GM23338 (cell line): Measurements from ENCODE around the gene SIRT4. TPM values are rescaled to one million over a fixed set of nuclear protein-coding genes. Genes with fewer than 3 reads are reported as not detected.

Source experiments
- ATAC-seq: fragments of 200-7000 bp; cut with Tn5 transposase; 3 replicates; pipeline ENCODE4 v1.9.1; 2020
- DNase-seq: peaks from one replicate; pipeline ENCODE4 v3.0.0-alpha.2; 2015; ENCODE audit warnings: low spot score
- H2AFZ ChIP-seq: fragments of 200-600 bp; sonication (generic); 2 replicates; pipeline ENCODE4 v1.8.0; 2016; ENCODE audit warnings: antibody characterized with exemption, mild to moderate bottlenecking, moderate library complexity
- H3F3A ChIP-seq: fragments of 200-600 bp; sonication (generic); replicated peaks from 2 replicates; pipeline ENCODE4 v1.8.0; 2017; ENCODE audit warnings: antibody characterized with exemption, mixed run types, low read depth
- H3K27ac ChIP-seq: fragments of 200-600 bp; sonication (generic); 2 replicates; pipeline ENCODE4 v1.6.1; 2016; ENCODE audit warnings: low read depth
- H3K27me3 ChIP-seq: fragments of 200-600 bp; sonication (generic); 2 replicates; pipeline ENCODE4 v1.8.0; 2016; ENCODE audit warnings: mild to moderate bottlenecking, mixed run types, moderate library complexity; ENCODE audit not compliant: insufficient read depth
- H3K36me3 ChIP-seq: fragments of 200-600 bp; sonication (generic); 2 replicates; pipeline ENCODE4 v1.8.0; 2016; ENCODE audit warnings: mild to moderate bottlenecking; ENCODE audit not compliant: insufficient read depth
- H3K4me1 ChIP-seq: fragments of 200-600 bp; sonication (generic); 2 replicates; pipeline ENCODE4 v1.8.0; 2016; ENCODE audit warnings: mild to moderate bottlenecking, moderate library complexity; ENCODE audit not compliant: insufficient read depth
- H3K4me2 ChIP-seq: fragments of 200-600 bp; sonication (generic); 2 replicates; pipeline ENCODE4 v1.7.1; 2017; ENCODE audit warnings: mixed run types
- H3K4me3 ChIP-seq: fragments of 200-600 bp; sonication (generic); 2 replicates; pipeline ENCODE4 v1.6.1; 2016; ENCODE audit warnings: mixed run types
- H3K79me2 ChIP-seq: fragments of 200-600 bp; sonication (generic); replicated peaks from 2 replicates; pipeline ENCODE4 v1.8.0; 2017; ENCODE audit warnings: mild to moderate bottlenecking; ENCODE audit not compliant: insufficient read depth
- H3K9me2 ChIP-seq: fragments of 200-600 bp; sonication (generic); 2 replicates; pipeline ENCODE4 v1.8.0; 2017; ENCODE audit not compliant: insufficient read depth
- H4K20me1 ChIP-seq: fragments of 200-600 bp; sonication (generic); replicated peaks from 2 replicates; pipeline ENCODE4 v1.8.0; 2017; ENCODE audit warnings: mild to moderate bottlenecking; ENCODE audit not compliant: insufficient read depth
- H3K27ac Mint-ChIP-seq: 2 replicates; pipeline ENCODE4 v1.8.0; 2020; ENCODE audit warnings: inconsistent platforms, mild to moderate bottlenecking, moderate library complexity, mixed read lengths
- H3K27me3 Mint-ChIP-seq: 3 replicates; pipeline ENCODE4 v1.8.0; 2022; ENCODE audit warnings: low read depth, mild to moderate bottlenecking, moderate library complexity, mixed read lengths, inconsistent platforms; ENCODE audit not compliant: insufficient read depth, poor library complexity
- H3K36me3 Mint-ChIP-seq: 3 replicates; pipeline ENCODE4 v1.8.0; 2021; ENCODE audit warnings: low read depth, mild to moderate bottlenecking, inconsistent platforms, moderate library complexity, mixed read lengths
- H3K4me1 Mint-ChIP-seq: 3 replicates; pipeline ENCODE4 v1.8.0; 2020; ENCODE audit warnings: mild to moderate bottlenecking, inconsistent platforms, mixed read lengths
- H3K4me3 Mint-ChIP-seq: 3 replicates; pipeline ENCODE4 v1.8.0; 2021; ENCODE audit warnings: moderate library complexity, mild to moderate bottlenecking, inconsistent platforms, mixed read lengths
- H3K9me3 Mint-ChIP-seq: 3 replicates; pipeline ENCODE4 v1.8.0; 2020; ENCODE audit warnings: moderate library complexity, mild to moderate bottlenecking, inconsistent platforms, mixed read lengths
- CREB1 ChIP-seq: fragments of 250-450 bp; sonication (Bioruptor Pico); IDR thresholded peaks from 2 replicates; pipeline ENCODE4 v1.5.0; 2020; ENCODE audit warnings: low read depth, mild to moderate bottlenecking, moderate library complexity
- CTCF ChIP-seq, 2 experiments: fragments of 200-600 bp in 1 of 2; sonication (generic) in 1 of 2; conservative IDR thresholded peaks; 2 replicates each; pipeline versions ENCODE4 v1.5.1 to v1.6.1; 2016 to 2017; ENCODE audit warnings: antibody characterized with exemption in 2 of 2, low read depth in 2 of 2, mild to moderate bottlenecking in 2 of 2, moderate library complexity in 1 of 2
- ETS1 ChIP-seq: IDR thresholded peaks from 2 replicates; pipeline ENCODE4 v1.6.1; 2016; ENCODE audit warnings: antibody characterized with exemption
- EZH2 ChIP-seq: fragments of 200-600 bp; sonication (generic); IDR thresholded peaks from one replicate; pipeline ENCODE4 v1.8.0; 2017; ENCODE audit warnings: antibody characterized with exemption, mild to moderate bottlenecking, low read depth; ENCODE audit not compliant: unreplicated experiment
- EZH2phosphoT487 ChIP-seq: fragments of 200-600 bp; sonication (generic); IDR thresholded peaks from one replicate; pipeline ENCODE4 v1.8.1; 2018; ENCODE audit warnings: antibody characterized with exemption; ENCODE audit not compliant: unreplicated experiment
- JUNB ChIP-seq: IDR thresholded peaks from one replicate; pipeline ENCODE4 v1.6.1; 2016; ENCODE audit warnings: antibody characterized with exemption; ENCODE audit not compliant: unreplicated experiment
- NANOG ChIP-seq: IDR thresholded peaks from 2 replicates; pipeline ENCODE4 v1.6.1; 2016; ENCODE audit warnings: antibody characterized with exemption, borderline replicate concordance
- POLR2AphosphoS5 ChIP-seq: IDR thresholded peaks from 2 replicates; pipeline ENCODE4 v1.6.1; 2016; ENCODE audit warnings: antibody characterized with exemption, low read depth
- STAT1 ChIP-seq: IDR thresholded peaks from one replicate; pipeline ENCODE4 v1.6.1; 2016; ENCODE audit warnings: antibody characterized with exemption; ENCODE audit not compliant: unreplicated experiment
- ZNF114 ChIP-seq: fragments of 250-450 bp; sonication (Bioruptor Pico); IDR thresholded peaks from 2 replicates; pipeline ENCODE4 v1.5.0; 2020; ENCODE audit warnings: mild to moderate bottlenecking, moderate library complexity
- polyA plus RNA-seq: library from polyadenylated mRNA; unstranded; fragments of >200 nt; fragmentation: Nextera tagmentation; extraction: Ambion mirVana; gene quantifications from 2 replicates; pipeline ENCODE4 v1.2.1, GENCODE V29; 2016
- total RNA-seq: library from RNA; depleted of rRNA; stranded (reverse); fragments of >200 nt; shearing (Covaris generic); gene quantifications from 2 replicates; pipeline ENCODE4 v1.2.3, GENCODE V29; 2014

Gene SIRT4
- total and polyA plus RNA-seq, 2 experiments from 2014 or later: 2.0 to 3.0 TPM

- peaks cover 22% of the 10 kb centered on the region for H4K20me1 ChIP-seq
- H3K79me2 ChIP-seq: peaks cover 45% of the 10 kb centered on the region
- H3K4me3 ChIP-seq: peak within 1 kb of the TSS; percentile 87
- Mint-ChIP-seq H3K4me3 (peak within 1 kb of the TSS; percentile 82), H3K4me1 (peaks cover 40% of the 10 kb centered on the region), H3K27me3 (peaks cover 7% of the 10 kb centered on the region), H3K27ac (peak within 1 kb of the TSS; percentile 55; the same call in 1 of the 2 replicates), H3K9me3 (no peaks in the 10 kb centered on the region), H3K36me3 (peaks cover 2% of the 10 kb centered on the region; the same call in 1 of the 3 replicates)
- H3K36me3 ChIP-seq: no peaks in the 10 kb centered on the region
- H3K27me3 ChIP-seq: no peaks in the 10 kb centered on the region
- no peaks in the 10 kb centered on the region for H3K9me2 ChIP-seq
- peak within 1 kb of the TSS; percentile 94 for H3K4me2 ChIP-seq
- 0 out of 2 replicates have a peak within 1 kb of the TSS, but pooled peaks have one; percentile 65 for H3K27ac ChIP-seq
- ATAC-seq (peak; percentile 75), DNase-seq (peak; percentile 79)
- peaks cover 35% of the 10 kb centered on the region for H3K4me1 ChIP-seq
- peak within 1 kb of the TSS; percentile 90 for H2AFZ ChIP-seq
- TF ChIP-seq CTCF (conservative IDR thresholded peaks at IDR 0.05; ENCODE audit: low read depth in 2 of 2) (peak; percentile 68 to 91), POLR2AphosphoS5 (peak; percentile 47), ZNF114 (no peak)
- H3F3A ChIP-seq: peaks cover 22% of the 10 kb centered on the region
Measured at GRCh38 chr12:120265473-120266179, 36.5 kb upstream of the SIRT4 start, which contains the start of gene PXN. PXN (minus strand) TSS chr12:120265730; CDS start chr12:120265629, 101 bp downstream.

GRCh38 chr12:120266180-120266870 is 35.8 kb upstream of the SIRT4 start:
- peaks cover 22% of the 10 kb centered on the region for H3F3A ChIP-seq
- no peaks in the 10 kb centered on the region for H3K9me3 Mint-ChIP-seq
- H3K27me3 Mint-ChIP-seq: peaks cover 7% of the 10 kb centered on the region
- no peak for DNase-seq
- peaks cover 35% of the 10 kb centered on the region for H3K4me1 ChIP-seq
- H3K79me2 ChIP-seq: peaks cover 38% of the 10 kb centered on the region
- no peaks in the 10 kb centered on the region for H3K27me3 ChIP-seq
- peak overlapping the region; percentile 57; the same call in 1 of the 2 replicates for H3K4me2 ChIP-seq
- peak overlapping the region; percentile 76 for H3K4me3 Mint-ChIP-seq
- H4K20me1 ChIP-seq: peaks cover 22% of the 10 kb centered on the region
- no peaks in the 10 kb centered on the region for H3K9me2 ChIP-seq
- no peak overlapping the region for H3K27ac Mint-ChIP-seq
- peak overlapping the region; percentile 90 for H2AFZ ChIP-seq
- 0 out of 2 replicates have a peak overlapping the region, but pooled peaks have one; percentile 65 for H3K27ac ChIP-seq
- peak; percentile 7; the same call in 1 of the 3 replicates for ATAC-seq
- H3K4me1 Mint-ChIP-seq: peaks cover 40% of the 10 kb centered on the region
- peaks cover 2% of the 10 kb centered on the region; the same call in 1 of the 3 replicates for H3K36me3 Mint-ChIP-seq
- H3K36me3 ChIP-seq: no peaks in the 10 kb centered on the region
- H3K4me3 ChIP-seq: 0 out of 2 replicates have a peak overlapping the region, but pooled peaks have one; percentile 39
- TF ChIP-seq CREB1 (CRISPR knock-in tag) (no peak), ZNF114 (no peak), ETS1 (no peak), NANOG (no peak), POLR2AphosphoS5 (no peak), STAT1 (no peak), CTCF (conservative IDR thresholded peaks at IDR 0.05; ENCODE audit: low read depth in 2 of 2) (no peak), JUNB (no peak), EZH2phosphoT487 (no peak), EZH2 (no peak)
